Vagina (tissue), 2 donors: ENCODE data around the gene VTCN1.

ENCODE experiments used
- CTCF ChIP-seq, 3 experiments: fragments of 450-650 bp in 2 of 3; fragments of 200-600 bp in 1 of 3; sonication (generic) in 1 of 3; IDR thresholded peaks; one replicate each; pipeline ENCODE4 v1.5.1; 2017 to 2019; ENCODE audit warnings: antibody characterized with exemption in 3 of 3, mild to moderate bottlenecking in 2 of 3, moderate library complexity in 2 of 3
- POLR2A ChIP-seq, 2 donors: fragments of 450-650 bp; IDR thresholded peaks; one replicate each; pipeline ENCODE4 v1.6.1; 2017; ENCODE audit warnings: antibody characterized with exemption in 2 of 2, mild to moderate bottlenecking in 2 of 2, moderate library complexity in 2 of 2
- POLR2AphosphoS5 ChIP-seq, 2 donors: sonication (generic); formaldehyde crosslinking; IDR thresholded peaks; one replicate each; pipeline ENCODE4 v1.9.0; 2017; ENCODE audit warnings: antibody characterized with exemption in 2 of 2, mild to moderate bottlenecking in 2 of 2, low read depth in 1 of 2; ENCODE audit not compliant: insufficient read depth in 1 of 2

DNA sequence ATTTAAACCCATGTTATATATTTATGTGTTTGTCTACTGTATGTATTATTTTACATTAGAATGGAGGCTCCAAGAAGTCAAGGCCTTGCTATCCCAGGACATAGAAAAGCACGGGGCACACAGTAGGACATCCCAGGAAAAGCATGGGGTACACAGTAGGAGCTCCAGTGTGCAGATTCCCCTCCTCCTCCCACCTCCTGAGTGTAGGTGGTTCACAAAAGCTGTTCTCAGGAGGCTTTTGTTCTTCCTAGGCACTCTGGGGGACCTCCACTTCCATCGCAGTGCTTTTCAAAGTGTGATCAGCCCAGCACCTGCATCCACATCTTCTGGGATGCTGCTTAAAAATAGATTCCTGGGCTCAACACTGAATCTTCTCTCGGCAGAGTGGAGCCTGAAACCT, 30.8 kb upstream of the VTCN1 start:
- no peak for TF ChIP-seq CTCF (IDR thresholded peaks at IDR 0.05)
- no peak for TF ChIP-seq POLR2A (IDR thresholded peaks at IDR 0.05)
- TF ChIP-seq POLR2AphosphoS5 (IDR thresholded peaks at IDR 0.05; ENCODE audit: insufficient read depth in 1 of 2, low read depth in 1 of 2), result no peak
